ENCODE measurements around the gene ARHGEF28.

DNA sequence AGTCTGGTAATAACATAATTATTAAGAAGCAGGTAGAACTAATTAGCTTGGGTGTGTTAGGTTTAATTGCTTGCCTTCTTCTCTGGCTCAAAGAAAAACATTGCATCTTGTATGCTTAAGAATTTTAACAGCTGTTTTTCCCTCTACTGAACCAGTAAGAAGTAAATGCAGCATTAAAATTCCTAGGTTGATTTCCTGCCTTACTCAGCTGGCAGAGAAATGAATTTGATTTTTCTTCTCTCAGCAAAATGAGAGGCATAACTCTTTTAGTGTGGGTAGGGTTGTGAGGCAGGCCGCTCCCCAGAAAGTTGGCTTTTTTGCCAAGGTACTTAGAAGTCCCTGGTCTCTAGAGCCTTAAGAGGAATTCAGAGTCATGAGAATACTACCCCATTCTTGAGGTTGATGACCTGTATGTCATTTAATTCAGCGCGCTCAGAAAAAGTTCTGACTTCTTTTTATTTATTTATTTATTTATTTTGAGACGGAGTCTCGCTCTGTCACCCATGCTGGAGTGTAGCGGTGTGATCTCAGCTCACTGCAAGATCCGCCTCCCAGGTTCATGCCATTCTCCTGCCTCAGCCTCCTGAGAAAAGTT, 302.6 kb downstream of the ARHGEF28 start:
- TF ChIP-seq HDAC1 (CRISPR knock-in tag; IDR thresholded peaks at IDR 0.05) (no peak), TMF1 (CRISPR knock-in tag; IDR thresholded peaks at IDR 0.05; ENCODE audit: low read depth) (no peak), HMG20A (CRISPR knock-in tag; IDR thresholded peaks at IDR 0.05; ENCODE audit: borderline replicate concordance) (no peak), NFE2 (CRISPR knock-in tag; IDR thresholded peaks at IDR 0.05) (no peak), KDM4B (CRISPR knock-in tag; IDR thresholded peaks at IDR 0.05) (no peak), NCOA1 (CRISPR knock-in tag; IDR thresholded peaks at IDR 0.05) (no peak), KDM5A (IDR thresholded peaks at IDR 0.05; ENCODE audit: borderline replicate concordance, low read length) (no peak), POLR2AphosphoS5 (IDR thresholded peaks at IDR 0.05; ENCODE audit: low read depth, low read length) (no peak), EP300 (IDR thresholded peaks at IDR 0.05; ENCODE audit: low read depth in 2 of 2, low read length in 2 of 2) (no peak), EP300 (CRISPR knock-in tag; IDR thresholded peaks at IDR 0.05; ENCODE audit: borderline replicate concordance) (no peak), SMAD1 (CRISPR knock-in tag; IDR thresholded peaks at IDR 0.05; ENCODE audit: borderline replicate concordance, low read depth) (no peak), ZSCAN21 (CRISPR knock-in tag; IDR thresholded peaks at IDR 0.05; ENCODE audit: borderline replicate concordance) (no peak)
- TF ChIP-seq, protein P1, sequence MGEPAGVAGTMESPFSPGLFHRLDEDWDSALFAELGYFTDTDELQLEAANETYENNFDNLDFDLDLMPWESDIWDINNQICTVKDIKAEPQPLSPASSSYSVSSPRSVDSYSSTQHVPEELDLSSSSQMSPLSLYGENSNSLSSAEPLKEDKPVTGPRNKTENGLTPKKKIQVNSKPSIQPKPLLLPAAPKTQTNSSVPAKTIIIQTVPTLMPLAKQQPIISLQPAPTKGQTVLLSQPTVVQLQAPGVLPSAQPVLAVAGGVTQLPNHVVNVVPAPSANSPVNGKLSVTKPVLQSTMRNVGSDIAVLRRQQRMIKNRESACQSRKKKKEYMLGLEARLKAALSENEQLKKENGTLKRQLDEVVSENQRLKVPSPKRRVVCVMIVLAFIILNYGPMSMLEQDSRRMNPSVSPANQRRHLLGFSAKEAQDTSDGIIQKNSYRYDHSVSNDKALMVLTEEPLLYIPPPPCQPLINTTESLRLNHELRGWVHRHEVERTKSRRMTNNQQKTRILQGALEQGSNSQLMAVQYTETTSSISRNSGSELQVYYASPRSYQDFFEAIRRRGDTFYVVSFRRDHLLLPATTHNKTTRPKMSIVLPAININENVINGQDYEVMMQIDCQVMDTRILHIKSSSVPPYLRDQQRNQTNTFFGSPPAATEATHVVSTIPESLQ (CRISPR knock-in tag; conservative IDR thresholded peaks at IDR 0.05), result no peak
